Panc1 (cell line): ENCODE results near the gene ENKD1. TPM values are rescaled to one million over a fixed set of nuclear protein-coding genes. Genes with fewer than 3 reads are reported as not detected.

Experiments
- ATAC-seq: fragments of 200-7000 bp; cut with Tn5 transposase; 2 replicates; pipeline ENCODE4 v1.9.1; 2020; ENCODE audit warnings: mild to moderate bottlenecking, moderate library complexity
- BruUV-seq: library from RNA; stranded (reverse); fragments of 400-500 nt; replicated peaks from 2 replicates; lab custom pipeline; 2021; lab: Mats Ljungman, UMichigan
- CTCF ChIA-PET: fragments of 300-600 bp; sonication (Branson Sonifier 250); formaldehyde crosslinking; loops from one replicate; lab custom pipeline; 2022; ENCODE audit warnings: antibody characterized with exemption; lab: Charles Lee
- POLR2A ChIA-PET: fragments of 300-600 bp; sonication (Branson Sonifier 250); formaldehyde crosslinking; loops from one replicate; lab custom pipeline; 2022; ENCODE audit warnings: antibody characterized with exemption; lab: Charles Lee
- DNase-seq: peaks from one replicate; pipeline ENCODE4 v3.0.0-alpha.2; 2010; ENCODE audit warnings: low read depth, low spot score
- H3K27ac ChIP-seq: 2 replicates; pipeline ENCODE4 v1.5.1; 2011; ENCODE audit warnings: mild to moderate bottlenecking, low read length, inconsistent platforms
- H3K27me3 ChIP-seq: fragments of 200-500 bp; sonication (Bioruptor generic); 2 replicates; pipeline ENCODE4 v1.6.0; 2014; ENCODE audit warnings: low read length, inconsistent platforms; ENCODE audit not compliant: control insufficient read depth, insufficient read depth
- H3K36me3 ChIP-seq: fragments of 200-500 bp; sonication (Bioruptor generic); 2 replicates; pipeline ENCODE4 v1.5.1; 2014; ENCODE audit warnings: inconsistent platforms, mild to moderate bottlenecking, low read length, moderate library complexity; ENCODE audit not compliant: control insufficient read depth, insufficient read depth
- H3K4me1 ChIP-seq: 2 replicates; pipeline ENCODE4 v1.5.1; 2011; ENCODE audit warnings: inconsistent platforms, mild to moderate bottlenecking, low read length, moderate library complexity; ENCODE audit not compliant: control insufficient read depth, insufficient read depth
- H3K4me3 ChIP-seq, 2 experiments: 2 replicates each; pipeline ENCODE4 v1.5.1; 2011 to 2012; ENCODE audit warnings: low read depth in 2 of 2, low read length in 2 of 2, mild to moderate bottlenecking in 2 of 2, inconsistent platforms in 1 of 2, moderate library complexity in 1 of 2
- H3K9me3 ChIP-seq: fragments of 200-500 bp; sonication (Bioruptor generic); 2 replicates; pipeline ENCODE4 v1.5.1; 2014; ENCODE audit warnings: low read depth, mild to moderate bottlenecking, inconsistent platforms, low read length, moderate library complexity; ENCODE audit not compliant: control insufficient read depth, insufficient read depth
- CTCF ChIP-seq: fragments of 450-650 bp; IDR thresholded peaks from 2 replicates; pipeline ENCODE4 v1.5.1; 2017; ENCODE audit warnings: mild to moderate bottlenecking
- POLR2AphosphoS5 ChIP-seq: IDR thresholded peaks from 2 replicates; pipeline ENCODE4 v1.6.1; 2012; ENCODE audit warnings: mild to moderate bottlenecking, low read depth, low read length, moderate library complexity
- REST ChIP-seq, 2 experiments: IDR thresholded peaks; 2 replicates each; pipeline ENCODE4 v1.6.1; 2011 to 2012; ENCODE audit warnings: low read depth in 2 of 2, control low read depth in 1 of 2, low read length in 1 of 2, mild to moderate bottlenecking in 1 of 2, moderate library complexity in 1 of 2; ENCODE audit not compliant: insufficient read depth in 1 of 2
- SIN3A ChIP-seq: IDR thresholded peaks from 2 replicates; pipeline ENCODE4 v1.6.1; 2012; ENCODE audit warnings: low read depth, mild to moderate bottlenecking, low read length, moderate library complexity, borderline replicate concordance; ENCODE audit not compliant: insufficient read depth
- TCF7L2 ChIP-seq: IDR thresholded peaks from 2 replicates; pipeline ENCODE4 v1.6.1; 2011; ENCODE audit warnings: mild to moderate bottlenecking, low read depth, low read length, inconsistent platforms
- in situ Hi-C: cut with HindIII; loops from 2 replicates; pipeline ENCODE4 v1.10.0; 2016; ENCODE audit warnings: low sequenced_read_pairs, low pct_unique_long_range_greater_than_20kb
- intact Hi-C: fragments of 100-400 bp; cut with micrococcal nuclease; formaldehyde crosslinking; loops from one replicate; pipeline ENCODE4 v1.10.0; 2022; ENCODE audit not compliant: unreplicated experiment
- total RNA-seq: library from RNA; stranded (reverse); gene quantifications from one replicate; pipeline ENCODE4 v1.2.1, GENCODE V29; 2021; ENCODE audit not compliant: unreplicated experiment

ENKD1 gene
- total RNA-seq, 1 experiment from 2014 or later: 14.6 TPM

GRCh38 chr16:67672306-67672705 lies 5.8 kb upstream of the ENKD1 start:
- ATAC-seq: no peak
- intact Hi-C loops: loop anchor here (5.0 to 10.0 kb wide), 2 partner anchors 132 to 255 kb away; partner anchors contain the start of genes RANBP10 and TSNAXIP1
- BruUV-seq: no TSS peak

GRCh38 chr16:67669499-67670101 lies 3.0 kb upstream of the ENKD1 start:
- H3K27ac ChIP-seq: no peak overlapping the region
- in situ Hi-C loops (no loop called here), intact Hi-C loops (loop anchor here (5.0 to 10.0 kb wide), 2 partner anchors 135 to 258 kb away; partner anchors contain the start of genes RANBP10 and TSNAXIP1)
- POLR2A ChIA-PET: no interaction called here
- H3K4me3 ChIP-seq: no peak overlapping the region
- no peaks in the 10 kb centered on the region for H3K36me3 ChIP-seq
- H3K9me3 ChIP-seq: no peaks in the 10 kb centered on the region
- TF ChIP-seq SIN3A: no peak
- no peak for TF ChIP-seq REST (IDR thresholded peaks at IDR 0.05; ENCODE audit: insufficient read depth in 1 of 2, low read depth in 2 of 2, low read length in 1 of 2)
- TF ChIP-seq TCF7L2: no peak
- no peak for DNase-seq
- CTCF ChIA-PET: interaction anchor here (0.6 kb wide), 1 partner anchor 197 kb away, joined by 3 read pairs; no protein-coding TSS in a partner anchor
- H3K27me3 ChIP-seq: no peaks in the 10 kb centered on the region
- H3K4me1 ChIP-seq: peaks cover 14% of the 10 kb centered on the region
- no TSS peak for BruUV-seq
- no peak for ATAC-seq

More at GRCh38 chr16:67672306-67672705, 5.8 kb upstream of the ENKD1 start:
- no peaks in the 10 kb centered on the region for H3K9me3 ChIP-seq
- H3K4me1 ChIP-seq: peaks cover 9% of the 10 kb centered on the region
- ChIA-PET POLR2A (no interaction called here), CTCF (interaction anchor here (0.5 to 0.6 kb wide), 3 partner anchors 93 to 355 kb away, joined by 3 to 6 read pairs (median 4); no protein-coding TSS in a partner anchor)
- in situ Hi-C loops: no loop called here
- TF ChIP-seq TCF7L2 (no peak), POLR2AphosphoS5 (no peak), CTCF (no peak), SIN3A (no peak), REST (IDR thresholded peaks at IDR 0.05; ENCODE audit: insufficient read depth in 1 of 2, low read depth in 2 of 2, low read length in 1 of 2) (no peak)
- no peak overlapping the region for H3K4me3 ChIP-seq
- no peak for DNase-seq
- no peaks in the 10 kb centered on the region for H3K27me3 ChIP-seq
- no peak overlapping the region for H3K27ac ChIP-seq
- H3K36me3 ChIP-seq: no peaks in the 10 kb centered on the region
